ENCODE results near the gene CACUL1. TPM values are rescaled to one million over a fixed set of nuclear protein-coding genes. Genes with fewer than 3 reads are reported as not detected.

CACUL1 gene
- total RNA-seq, 1 experiment from 2014 or later, result 38.5 TPM

GRCh38 chr10:118776033-118776432, 21.3 kb upstream of the CACUL1 start:
- Histone ChIP-seq H3K23me2 (ENCODE audit: insufficient read length, low read depth, low read length, poor library complexity, severe bottlenecking) (no peaks in the 10 kb centered on the region), H3K4me2 (ENCODE audit: insufficient read depth, insufficient read length, low read length) (no peak overlapping the region), H2BK120ac (ENCODE audit: low read depth, low read length, poor library complexity, severe bottlenecking) (no peak overlapping the region), H3K18ac (ENCODE audit: insufficient read length, low read depth, low read length) (no peak overlapping the region), H4K91ac (ENCODE audit: insufficient read length, low read depth, low read length) (no peak overlapping the region), H2BK20ac (ENCODE audit: low read depth, low read length, poor library complexity, severe bottlenecking) (no peak overlapping the region), H4K8ac (replicated peaks; ENCODE audit: insufficient read length, low read depth, low read length) (no peak overlapping the region), H3K79me2 (ENCODE audit: insufficient read depth, low read length) (no peaks in the 10 kb centered on the region), H2BK5ac (ENCODE audit: insufficient read length, low read length) (no peak overlapping the region), H3K9ac (ENCODE audit: extremely low read depth, insufficient read length, low read length) (no peak overlapping the region), H2BK12ac (ENCODE audit: insufficient read length, low read depth, low read length) (no peak overlapping the region), H3K9me3 (ENCODE audit: control insufficient read depth, low read depth, low read length) (no peaks in the 10 kb centered on the region), H3T11ph (ENCODE audit: low read length) (no peak overlapping the region), H3K4ac (ENCODE audit: low read depth, low read length) (no peak overlapping the region), H3K4me1 (ENCODE audit: insufficient read depth, low read length) (no peaks in the 10 kb centered on the region), H3K56ac (ENCODE audit: insufficient read length, low read depth, low read length) (no peak overlapping the region), H2AK5ac (ENCODE audit: insufficient read length, low read length) (no peak overlapping the region), H3K27ac (ENCODE audit: insufficient read length, low read depth, low read length) (no peak overlapping the region), H3K27me3 (ENCODE audit: insufficient read depth, low read length) (no peaks in the 10 kb centered on the region), H3K14ac (ENCODE audit: insufficient read depth, low read length) (no peak overlapping the region), H3K23ac (ENCODE audit: insufficient read length, low read depth, low read length) (no peak overlapping the region), H3K79me1 (ENCODE audit: insufficient read depth, low read depth, low read length, poor library complexity, severe bottlenecking) (no peaks in the 10 kb centered on the region), H2AFZ (ENCODE audit: low read length) (no peak overlapping the region), H4K20me1 (ENCODE audit: control insufficient read depth, insufficient read depth, insufficient read length) (no peaks in the 10 kb centered on the region), H4K5ac (ENCODE audit: insufficient read length, low read depth, low read length) (no peak overlapping the region), H2BK15ac (ENCODE audit: low read depth, low read length) (no peak overlapping the region)
- H3K27me3 Mint-ChIP-seq (ENCODE audit: low read depth), result peaks cover 8% of the 10 kb centered on the region
- TF ChIP-seq, protein P1, sequence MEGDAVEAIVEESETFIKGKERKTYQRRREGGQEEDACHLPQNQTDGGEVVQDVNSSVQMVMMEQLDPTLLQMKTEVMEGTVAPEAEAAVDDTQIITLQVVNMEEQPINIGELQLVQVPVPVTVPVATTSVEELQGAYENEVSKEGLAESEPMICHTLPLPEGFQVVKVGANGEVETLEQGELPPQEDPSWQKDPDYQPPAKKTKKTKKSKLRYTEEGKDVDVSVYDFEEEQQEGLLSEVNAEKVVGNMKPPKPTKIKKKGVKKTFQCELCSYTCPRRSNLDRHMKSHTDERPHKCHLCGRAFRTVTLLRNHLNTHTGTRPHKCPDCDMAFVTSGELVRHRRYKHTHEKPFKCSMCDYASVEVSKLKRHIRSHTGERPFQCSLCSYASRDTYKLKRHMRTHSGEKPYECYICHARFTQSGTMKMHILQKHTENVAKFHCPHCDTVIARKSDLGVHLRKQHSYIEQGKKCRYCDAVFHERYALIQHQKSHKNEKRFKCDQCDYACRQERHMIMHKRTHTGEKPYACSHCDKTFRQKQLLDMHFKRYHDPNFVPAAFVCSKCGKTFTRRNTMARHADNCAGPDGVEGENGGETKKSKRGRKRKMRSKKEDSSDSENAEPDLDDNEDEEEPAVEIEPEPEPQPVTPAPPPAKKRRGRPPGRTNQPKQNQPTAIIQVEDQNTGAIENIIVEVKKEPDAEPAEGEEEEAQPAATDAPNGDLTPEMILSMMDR (conservative IDR thresholded peaks at IDR 0.05), result no peak
- peaks cover 0 to 6% of the 10 kb centered on the region in 2 experiments; a peak in 2 of 4 replicates for H3K4me1 Mint-ChIP-seq
- no peak overlapping the region for H3K27ac Mint-ChIP-seq
- no peak for DNase-seq
- peaks cover 0 to 5% (median 1%) of the 10 kb centered on the region in 3 experiments; a peak in 3 of 7 replicates for H3K36me3 Mint-ChIP-seq (ENCODE audit: insufficient read depth in 1 of 3, low read depth in 3 of 3)
- no CpG with 5 or more reads among the region's 3 CpGs for WGBS (ENCODE audit: extremely low coverage, insufficient read length, low lambda C conversion rate)
- peaks cover 4 to 15% of the 10 kb centered on the region in 2 experiments for H3K9me3 Mint-ChIP-seq
- no peak overlapping the region for H3K4me3 Mint-ChIP-seq

Data from H9 (cell line).